ENCODE results near the gene SCN11A. TPM values are rescaled to one million over a fixed set of nuclear protein-coding genes. Genes with fewer than 3 reads are reported as not detected.

SCN11A gene
- polyA plus RNA-seq, 6 donors from 2014 or later, result 0.06 TPM; not detected in 5

DNA sequence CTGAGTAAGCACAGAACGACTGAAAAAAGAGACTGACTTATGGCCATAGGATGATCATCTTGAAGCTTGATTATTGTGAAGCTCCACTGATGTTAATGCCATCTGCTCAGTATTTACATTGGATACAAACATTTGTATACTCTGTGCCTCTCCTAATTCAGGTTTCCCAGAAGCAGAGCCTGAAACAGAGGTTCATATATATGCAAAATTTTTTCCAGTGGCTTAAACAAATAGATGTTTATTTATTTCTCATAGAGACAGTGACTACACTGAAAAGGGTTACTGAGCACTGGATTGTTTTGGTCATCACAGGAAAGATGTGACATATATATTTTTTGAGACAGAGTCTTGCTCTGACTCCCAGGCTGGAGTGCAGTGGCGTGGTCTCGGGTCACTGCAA is 36.3 kb downstream of the SCN11A start:
- no peak for ATAC-seq (ENCODE audit: low read depth in 2 of 2)
- Mint-ChIP-seq H3K27ac (no peak overlapping the region), H3K27me3 (peaks cover 14 to 50% (median 38%) of the 10 kb centered on the region in 3 donors), H3K4me1 (peaks cover 0 to 2% (median 0%) of the 10 kb centered on the region in 3 donors), H3K9me3 (no peaks in the 10 kb centered on the region), H3K4me3 (no peak overlapping the region), H3K36me3 (no peaks in the 10 kb centered on the region)
- no peak for DNase-seq

GRCh38 chr3:39013921-39014509 is 37.7 kb downstream of the SCN11A start:
- Mint-ChIP-seq H3K4me3 (no peak overlapping the region), H3K27me3 (peaks cover 7 to 40% (median 36%) of the 10 kb centered on the region in 3 donors), H3K9me3 (peaks cover 0 to 9% (median 1%) of the 10 kb centered on the region in 7 donors), H3K27ac (no peak overlapping the region), H3K36me3 (no peaks in the 10 kb centered on the region), H3K4me1 (peaks cover 0 to 2% (median 0%) of the 10 kb centered on the region in 3 donors)
- DNase-seq (no peak), ATAC-seq (ENCODE audit: low read depth in 2 of 2) (no peak)

DNA sequence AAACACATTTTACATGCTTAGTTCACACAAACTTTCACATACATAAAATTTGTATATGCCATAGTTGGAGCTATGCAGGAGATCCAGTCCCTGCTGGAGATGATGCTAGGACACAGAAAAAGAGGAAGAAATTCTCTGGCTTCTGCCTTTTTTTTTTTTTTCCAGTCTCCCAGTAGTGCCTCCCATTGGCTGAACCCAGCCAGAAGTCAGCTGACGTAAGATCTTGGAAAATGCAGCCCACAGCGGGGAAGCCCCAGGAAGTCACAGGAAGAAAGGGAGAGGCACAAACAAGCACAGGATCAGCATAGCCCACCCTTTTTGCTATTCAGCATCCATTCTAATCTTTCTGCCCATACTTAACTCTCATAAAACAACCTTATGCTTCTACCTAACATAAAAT is 38.5 kb downstream of the SCN11A start:
- H3K9me3 Mint-ChIP-seq, result peaks cover 0 to 9% (median 1%) of the 10 kb centered on the region in 7 donors
- peaks cover 3 to 40% (median 35%) of the 10 kb centered on the region in 3 donors for H3K27me3 Mint-ChIP-seq
- H3K27ac Mint-ChIP-seq, result no peak overlapping the region
- no peak for ATAC-seq (ENCODE audit: low read depth in 2 of 2)
- no peak overlapping the region for H3K4me3 Mint-ChIP-seq
- H3K4me1 Mint-ChIP-seq, result peaks cover 0 to 2% (median 0%) of the 10 kb centered on the region in 3 donors
- no peak for DNase-seq
- H3K36me3 Mint-ChIP-seq, result no peaks in the 10 kb centered on the region

GRCh38 chr3:39011191-39011736 is 40.5 kb downstream of the SCN11A start:
- ATAC-seq (ENCODE audit: low read depth in 2 of 2) (no peak), DNase-seq (no peak)
- no peak overlapping the region for H3K4me3 Mint-ChIP-seq
- peaks cover 5 to 47% (median 39%) of the 10 kb centered on the region in 3 donors for H3K27me3 Mint-ChIP-seq
- peaks cover 0 to 2% (median 0%) of the 10 kb centered on the region in 3 donors for H3K4me1 Mint-ChIP-seq
- peaks cover 0 to 9% (median 3%) of the 10 kb centered on the region in 7 donors for H3K9me3 Mint-ChIP-seq
- peak overlapping the region in 1 of 6 donors; percentile 32 for H3K27ac Mint-ChIP-seq
- no peaks in the 10 kb centered on the region for H3K36me3 Mint-ChIP-seq

DNA sequence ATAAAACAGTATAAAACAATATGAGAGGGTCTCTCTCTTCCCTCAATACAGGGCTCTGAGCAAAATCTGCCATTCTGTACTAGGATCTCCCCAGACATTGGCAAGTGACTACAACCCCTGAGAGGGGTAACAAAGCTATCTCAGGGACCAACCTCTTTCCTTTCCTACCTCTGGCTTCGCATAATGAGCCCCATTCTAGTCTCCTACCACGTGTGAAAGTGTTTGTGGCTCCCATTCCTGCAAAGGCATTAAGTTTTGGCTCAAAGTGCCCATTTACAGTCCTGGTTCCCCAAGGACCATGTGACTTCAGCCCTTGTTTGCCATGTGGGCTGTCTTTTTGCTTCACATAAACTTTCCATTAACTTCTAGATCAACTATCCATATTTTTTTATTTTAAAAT is 46.4 kb downstream of the SCN11A start:
- no peak overlapping the region for H3K4me3 Mint-ChIP-seq
- DNase-seq (no peak), ATAC-seq (ENCODE audit: low read depth in 2 of 2) (no peak)
- H3K27ac Mint-ChIP-seq, result no peak overlapping the region
- peaks cover 0 to 9% (median 4%) of the 10 kb centered on the region in 7 donors for H3K9me3 Mint-ChIP-seq
- H3K4me1 Mint-ChIP-seq, result no peaks in the 10 kb centered on the region
- no peaks in the 10 kb centered on the region for H3K36me3 Mint-ChIP-seq
- peaks cover 11 to 34% (median 24%) of the 10 kb centered on the region in 3 donors for H3K27me3 Mint-ChIP-seq

Other genes starting within 250 kb of the SCN11A start
- gene SCN10A, start 235.7 kb downstream of the SCN11A start, polyA plus RNA-seq (ENCODE audit: low read depth in 6 of 6), result not detected
- 10 to 100 TPM; 23.5 to 66.0 (median 54.3) TPM for gene WDR48, start 72 bp upstream of the SCN11A start, polyA plus RNA-seq (ENCODE audit: low read depth in 6 of 6)
- gene GORASP1, start 55.7 kb upstream of the SCN11A start, polyA plus RNA-seq (ENCODE audit: low read depth in 6 of 6), result 10 to 100 TPM; 19.7 to 36.7 (median 27.2) TPM
- 10 to 100 TPM in 4 of 6 donors, 1 to 10 TPM in 2; 3.8 to 14.8 (median 11.2) TPM for gene TTC21A, start 55.7 kb upstream of the SCN11A start, polyA plus RNA-seq (ENCODE audit: low read depth in 6 of 6)
- 10 to 100 TPM; 47.3 to 99.7 (median 64.4) TPM for gene CSRNP1, start 101.6 kb upstream of the SCN11A start, polyA plus RNA-seq (ENCODE audit: low read depth in 6 of 6)
- gene XIRP1, start 140.7 kb upstream of the SCN11A start, polyA plus RNA-seq (ENCODE audit: low read depth in 6 of 6), result under 1 TPM in 1 of 6 donors, not detected in 5; 0.05 TPM
- 1 to 10 TPM in 5 of 6 donors, under 1 TPM in 1; 0.14 to 2.9 (median 1.3) TPM for gene CX3CR1, start 228.1 kb upstream of the SCN11A start, polyA plus RNA-seq (ENCODE audit: low read depth in 6 of 6)

Data from naive B cell (primary cell).